Subcutaneous adipose tissue (tissue), 4 donors: ENCODE results near the gene IL17B. TPM values are rescaled to one million over a fixed set of nuclear protein-coding genes. Genes with fewer than 3 reads are reported as not detected.

ENCODE experiments used
- CTCF ChIP-seq: fragments of 450-650 bp; IDR thresholded peaks from one replicate; pipeline ENCODE4 v1.5.1; 2016; ENCODE audit warnings: low read depth, mild to moderate bottlenecking, control low read depth, antibody characterized with exemption, moderate library complexity
- total RNA-seq, 4 donors: library from RNA; depleted of rRNA; stranded (reverse); fragments of >200 nt; gene quantifications; one replicate each; pipeline ENCODE4 v1.1.0, GENCODE V29; 2016

Gene IL17B, protein sequence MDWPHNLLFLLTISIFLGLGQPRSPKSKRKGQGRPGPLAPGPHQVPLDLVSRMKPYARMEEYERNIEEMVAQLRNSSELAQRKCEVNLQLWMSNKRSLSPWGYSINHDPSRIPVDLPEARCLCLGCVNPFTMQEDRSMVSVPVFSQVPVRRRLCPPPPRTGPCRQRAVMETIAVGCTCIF
- not detected for total RNA-seq

DNA sequence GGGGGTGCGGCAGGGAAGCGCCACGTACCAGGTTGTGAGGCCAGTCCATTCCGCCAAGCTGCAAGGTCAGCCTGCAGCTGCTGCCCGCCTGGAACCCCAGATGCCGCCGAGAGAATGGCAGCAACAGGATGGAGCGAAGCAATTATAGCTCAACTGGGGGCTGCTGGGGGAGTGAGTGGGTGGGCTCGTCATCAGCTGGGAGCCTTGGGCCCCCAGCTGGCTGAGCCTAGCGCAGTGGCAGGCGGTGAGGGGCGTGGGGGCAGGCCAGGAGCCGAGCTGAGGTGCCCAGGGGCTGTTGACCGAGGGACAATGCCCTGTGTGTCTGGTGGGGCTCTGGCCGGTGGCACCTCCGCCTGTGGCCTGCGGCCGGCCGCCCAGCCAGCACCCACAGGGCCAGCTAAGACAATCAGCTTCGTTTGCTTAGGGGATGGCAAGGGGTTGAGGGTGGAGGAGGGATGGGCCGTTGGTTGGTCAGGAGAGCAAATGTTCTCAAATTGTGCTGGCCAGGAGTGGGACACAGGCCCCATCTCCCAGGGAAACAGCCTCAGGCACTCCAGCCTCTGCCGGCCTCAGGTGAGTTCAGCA lies at the start of gene IL17B:
Gene IL17B (minus strand): TSS at position 116 of the 585 bp plus-strand sequence. CDS start 67 bp downstream, at position 49.
- TF ChIP-seq CTCF = no peak

GRCh38 chr5:149428032-149428431 lies 48.9 kb upstream of the IL17B start:
- no peak for TF ChIP-seq CTCF

DNA sequence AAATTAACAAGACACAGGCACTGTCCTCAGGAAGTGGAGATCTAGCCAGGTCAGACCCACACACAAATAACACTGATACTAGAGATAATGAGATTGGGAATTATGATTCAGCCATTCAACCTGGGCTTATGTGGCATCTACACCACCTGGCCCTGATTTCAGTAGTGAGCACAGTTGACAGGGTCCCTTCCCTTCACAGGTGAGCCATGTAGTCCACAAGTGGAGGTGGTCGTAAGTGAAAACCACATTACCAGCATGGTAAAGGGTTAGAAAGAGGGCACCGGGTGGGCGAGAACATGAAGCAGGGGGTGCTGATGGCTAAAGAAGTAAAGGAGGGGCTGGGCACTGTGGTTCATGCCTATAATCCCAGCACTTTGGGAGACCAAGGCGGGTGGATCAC lies 48.3 kb upstream of the IL17B start:
- TF ChIP-seq CTCF = no peak

- no peak for TF ChIP-seq CTCF
These were observed 47.8 kb upstream of the IL17B start for GRCh38 chr5:149426931-149427330.

DNA sequence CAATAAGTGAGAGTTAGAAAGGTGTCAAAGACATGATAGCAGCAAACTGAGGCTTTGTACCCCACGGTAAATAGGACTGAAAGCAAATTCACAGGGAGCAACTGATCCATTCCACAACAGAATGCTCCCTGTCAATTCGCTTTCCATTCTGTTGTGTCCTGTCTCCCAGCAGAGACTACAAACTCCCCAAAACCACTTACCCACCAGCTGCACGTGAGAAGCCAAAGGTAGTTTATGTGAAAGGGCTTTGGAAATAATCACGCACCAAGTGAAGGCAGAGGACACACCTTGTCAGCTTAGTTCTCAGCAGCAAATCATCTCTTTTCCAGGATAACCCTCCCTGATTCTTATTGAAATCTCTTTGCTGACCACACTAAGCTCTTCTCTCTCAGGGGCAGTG lies 46.6 kb upstream of the IL17B start:
- no peak for TF ChIP-seq CTCF

GRCh38 chr5:149424371-149425315 lies 45.6 kb upstream of the IL17B start:
- no peak for TF ChIP-seq CTCF

GRCh38 chr5:149423794-149424268 lies 44.7 kb upstream of the IL17B start:
- TF ChIP-seq CTCF = no peak
